NCI-H2107 treated with DMSO at 0.1 percent for 48 hours (cell line): ENCODE measurements around the gene TMEM178B.
"Not testable (repeated sequence)": the region's sequence is repeated elsewhere in the genome, so short reads cannot be mapped to it uniquely, and the experiment has no call there.

Experiments used
- DNase-seq: peaks from one replicate; lab custom pipeline; 2025; ENCODE audit not compliant: unreplicated experiment; lab: John Stamatoyannopoulos, UW

Gene TMEM178B

GRCh38 chr7:141302617-141303016 is 228.8 kb downstream of the TMEM178B start:
- no peak for DNase-seq

GRCh38 chr7:141304291-141304690 is 230.4 kb downstream of the TMEM178B start:
- no peak for DNase-seq

- DNase-seq: no peak
Measured at GRCh38 chr7:141306081-141306480, 232.2 kb downstream of the TMEM178B start.

GRCh38 chr7:141312395-141312794 is 238.5 kb downstream of the TMEM178B start:
- DNase-seq: no peak

- no peak for DNase-seq
Measured at GRCh38 chr7:141312828-141313521, 239.1 kb downstream of the TMEM178B start.

- no peak for DNase-seq
Measured at GRCh38 chr7:141313896-141314295, 240.0 kb downstream of the TMEM178B start.

GRCh38 chr7:141317033-141317585 is 243.2 kb downstream of the TMEM178B start:
- no peak for DNase-seq

GRCh38 chr7:141320287-141320686 is 246.4 kb downstream of the TMEM178B start:
- no peak for DNase-seq

- DNase-seq: no peak
Measured at GRCh38 chr7:141322383-141322782, 248.5 kb downstream of the TMEM178B start.

- DNase-seq: no peak
Measured at GRCh38 chr7:141323826-141324225, 250.0 kb downstream of the TMEM178B start.

GRCh38 chr7:141324870-141325269 is 251.0 kb downstream of the TMEM178B start:
- DNase-seq: no peak

- no peak for DNase-seq
Measured at GRCh38 chr7:141325275-141325674, 251.4 kb downstream of the TMEM178B start.

GRCh38 chr7:141328290-141328689 is 254.4 kb downstream of the TMEM178B start:
- DNase-seq: no peak

- not testable (repeated sequence) for DNase-seq
Measured at GRCh38 chr7:141330285-141330684, 256.4 kb downstream of the TMEM178B start.

GRCh38 chr7:141333459-141333858 is 259.6 kb downstream of the TMEM178B start:
- DNase-seq: no peak

GRCh38 chr7:141335164-141335563 is 261.3 kb downstream of the TMEM178B start:
- no peak for DNase-seq

- no peak for DNase-seq
Measured at GRCh38 chr7:141339603-141340002, 265.7 kb downstream of the TMEM178B start.

GRCh38 chr7:141340991-141341390 is 267.1 kb downstream of the TMEM178B start:
- DNase-seq: no peak

- DNase-seq: peak; percentile 77
Measured at GRCh38 chr7:141342621-141343408, 269.0 kb downstream of the TMEM178B start.

GRCh38 chr7:141344153-141344935 is 270.5 kb downstream of the TMEM178B start:
- DNase-seq: no peak

GRCh38 chr7:141348728-141349127 is 274.9 kb downstream of the TMEM178B start:
- DNase-seq: no peak
